ENCODE measurements around the gene GRIN3B.

GRIN3B gene

DNA sequence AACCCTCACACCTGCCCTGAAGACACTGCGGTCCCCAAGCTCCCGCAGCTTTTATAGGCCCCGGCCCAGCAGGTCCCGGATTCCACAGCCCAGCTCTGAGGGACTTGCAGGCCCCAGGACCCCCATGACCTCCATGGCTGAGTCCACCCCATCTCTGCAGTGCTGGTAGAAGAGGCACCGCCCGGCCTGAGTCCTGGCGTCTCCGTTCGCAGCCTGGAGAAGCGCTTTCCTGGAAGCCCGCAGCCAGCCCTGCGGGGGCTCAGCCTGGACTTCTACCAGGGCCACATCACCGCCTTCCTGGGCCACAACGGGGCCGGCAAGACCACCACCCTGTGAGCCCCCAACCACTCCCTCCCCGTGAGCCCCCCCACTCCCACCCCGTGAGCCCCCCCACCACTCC is 48.9 kb downstream of the GRIN3B start (continued):
- TF ChIP-seq, protein P1, sequence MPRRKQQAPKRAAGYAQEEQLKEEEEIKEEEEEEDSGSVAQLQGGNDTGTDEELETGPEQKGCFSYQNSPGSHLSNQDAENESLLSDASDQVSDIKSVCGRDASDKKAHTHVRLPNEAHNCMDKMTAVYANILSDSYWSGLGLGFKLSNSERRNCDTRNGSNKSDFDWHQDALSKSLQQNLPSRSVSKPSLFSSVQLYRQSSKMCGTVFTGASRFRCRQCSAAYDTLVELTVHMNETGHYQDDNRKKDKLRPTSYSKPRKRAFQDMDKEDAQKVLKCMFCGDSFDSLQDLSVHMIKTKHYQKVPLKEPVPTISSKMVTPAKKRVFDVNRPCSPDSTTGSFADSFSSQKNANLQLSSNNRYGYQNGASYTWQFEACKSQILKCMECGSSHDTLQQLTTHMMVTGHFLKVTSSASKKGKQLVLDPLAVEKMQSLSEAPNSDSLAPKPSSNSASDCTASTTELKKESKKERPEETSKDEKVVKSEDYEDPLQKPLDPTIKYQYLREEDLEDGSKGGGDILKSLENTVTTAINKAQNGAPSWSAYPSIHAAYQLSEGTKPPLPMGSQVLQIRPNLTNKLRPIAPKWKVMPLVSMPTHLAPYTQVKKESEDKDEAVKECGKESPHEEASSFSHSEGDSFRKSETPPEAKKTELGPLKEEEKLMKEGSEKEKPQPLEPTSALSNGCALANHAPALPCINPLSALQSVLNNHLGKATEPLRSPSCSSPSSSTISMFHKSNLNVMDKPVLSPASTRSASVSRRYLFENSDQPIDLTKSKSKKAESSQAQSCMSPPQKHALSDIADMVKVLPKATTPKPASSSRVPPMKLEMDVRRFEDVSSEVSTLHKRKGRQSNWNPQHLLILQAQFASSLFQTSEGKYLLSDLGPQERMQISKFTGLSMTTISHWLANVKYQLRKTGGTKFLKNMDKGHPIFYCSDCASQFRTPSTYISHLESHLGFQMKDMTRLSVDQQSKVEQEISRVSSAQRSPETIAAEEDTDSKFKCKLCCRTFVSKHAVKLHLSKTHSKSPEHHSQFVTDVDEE (CRISPR knock-in tag; IDR thresholded peaks at IDR 0.05), result no peak

DNA sequence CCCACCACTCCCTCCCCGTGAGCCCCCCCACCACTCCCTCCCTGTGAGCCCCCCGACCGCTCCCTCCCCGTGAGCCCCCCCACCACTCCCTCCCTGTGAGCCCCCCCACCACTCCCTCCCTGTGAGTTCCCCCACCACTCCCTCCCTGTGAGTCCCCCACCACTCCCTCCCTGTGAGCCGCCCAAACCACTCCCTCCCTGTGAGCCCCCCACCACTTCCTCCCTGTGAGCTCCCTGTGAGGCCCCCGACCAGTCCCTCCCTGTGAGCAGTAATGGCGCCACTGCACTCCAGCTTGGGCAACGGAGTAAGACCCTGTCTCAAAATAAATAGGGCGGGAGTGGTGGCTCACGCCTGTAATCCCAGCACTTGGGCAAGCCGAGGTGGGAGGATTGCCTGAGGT is 49.6 kb downstream of the GRIN3B start:
- TF ChIP-seq, protein P1 (CRISPR knock-in tag; IDR thresholded peaks at IDR 0.05), result no peak
- no peak for TF ChIP-seq BACH2 (CRISPR knock-in tag; IDR thresholded peaks at IDR 0.05; ENCODE audit: borderline replicate concordance)
- no peak for TF ChIP-seq ZC3H10 (CRISPR knock-in tag; IDR thresholded peaks at IDR 0.05)
- no peak for TF ChIP-seq SNAI2 (CRISPR knock-in tag; IDR thresholded peaks at IDR 0.05)
- no peak for ATAC-seq

DNA sequence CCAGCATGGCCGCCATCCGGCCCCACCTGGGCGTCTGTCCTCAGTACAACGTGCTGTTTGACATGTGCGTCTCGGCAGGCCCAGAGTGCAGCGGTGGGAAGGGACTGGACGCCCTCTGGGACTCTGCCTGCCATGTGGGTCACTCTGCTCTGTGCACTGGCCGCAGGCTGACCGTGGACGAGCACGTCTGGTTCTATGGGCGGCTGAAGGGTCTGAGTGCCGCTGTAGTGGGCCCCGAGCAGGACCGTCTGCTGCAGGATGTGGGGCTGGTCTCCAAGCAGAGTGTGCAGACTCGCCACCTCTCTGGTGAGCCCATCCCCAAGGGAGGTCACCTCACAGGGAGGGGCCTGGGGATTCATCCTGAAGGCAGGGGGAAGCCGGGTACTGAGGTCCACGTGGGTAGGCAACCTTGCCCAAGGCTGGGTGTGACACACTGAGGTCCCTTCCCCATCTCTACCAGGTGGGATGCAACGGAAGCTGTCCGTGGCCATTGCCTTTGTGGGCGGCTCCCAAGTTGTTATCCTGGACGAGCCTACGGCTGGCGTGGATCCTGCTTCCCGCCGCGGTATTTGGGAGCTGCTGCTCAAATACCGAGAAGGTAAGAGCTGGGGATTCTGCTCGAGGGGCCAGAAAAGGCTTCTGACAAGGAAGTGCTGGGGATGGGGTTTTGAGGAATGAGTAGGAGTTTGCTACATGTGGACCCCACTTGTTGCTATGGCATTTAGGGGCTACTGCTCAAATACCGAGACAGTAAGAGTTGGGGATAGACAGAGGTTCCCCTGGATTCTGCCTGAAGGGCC is 51.0 kb downstream of the GRIN3B start:
- no peak for ATAC-seq
- peak; percentile 99 for TF ChIP-seq ZFP3 (CRISPR knock-in tag; IDR thresholded peaks at IDR 0.05)
- TF ChIP-seq CSDC2 (CRISPR knock-in tag; IDR thresholded peaks at IDR 0.05), result no peak

DNA sequence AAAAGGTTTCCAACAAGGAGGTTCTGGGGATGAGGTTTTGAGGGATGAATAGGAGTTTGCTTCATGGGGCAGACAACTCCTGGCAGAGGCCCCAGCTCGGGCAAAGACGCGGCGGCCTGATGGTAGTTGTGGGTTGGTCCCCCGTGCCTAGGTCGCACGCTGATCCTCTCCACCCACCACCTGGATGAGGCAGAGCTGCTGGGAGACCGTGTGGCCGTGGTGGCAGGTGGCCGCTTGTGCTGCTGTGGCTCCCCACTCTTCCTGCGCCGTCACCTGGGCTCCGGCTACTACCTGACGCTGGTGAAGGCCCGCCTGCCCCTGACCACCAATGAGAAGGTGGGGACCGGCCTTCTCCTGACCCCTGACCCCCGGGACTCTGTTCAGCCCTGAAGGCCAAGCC is 51.6 kb downstream of the GRIN3B start:
- ATAC-seq, result no peak
- no peak; the same call in none of the 2 replicates for TF ChIP-seq ZFP3 (CRISPR knock-in tag; IDR thresholded peaks at IDR 0.05)
- no peak for TF ChIP-seq ZNF8 (CRISPR knock-in tag; IDR thresholded peaks at IDR 0.05)
- TF ChIP-seq, protein P2, sequence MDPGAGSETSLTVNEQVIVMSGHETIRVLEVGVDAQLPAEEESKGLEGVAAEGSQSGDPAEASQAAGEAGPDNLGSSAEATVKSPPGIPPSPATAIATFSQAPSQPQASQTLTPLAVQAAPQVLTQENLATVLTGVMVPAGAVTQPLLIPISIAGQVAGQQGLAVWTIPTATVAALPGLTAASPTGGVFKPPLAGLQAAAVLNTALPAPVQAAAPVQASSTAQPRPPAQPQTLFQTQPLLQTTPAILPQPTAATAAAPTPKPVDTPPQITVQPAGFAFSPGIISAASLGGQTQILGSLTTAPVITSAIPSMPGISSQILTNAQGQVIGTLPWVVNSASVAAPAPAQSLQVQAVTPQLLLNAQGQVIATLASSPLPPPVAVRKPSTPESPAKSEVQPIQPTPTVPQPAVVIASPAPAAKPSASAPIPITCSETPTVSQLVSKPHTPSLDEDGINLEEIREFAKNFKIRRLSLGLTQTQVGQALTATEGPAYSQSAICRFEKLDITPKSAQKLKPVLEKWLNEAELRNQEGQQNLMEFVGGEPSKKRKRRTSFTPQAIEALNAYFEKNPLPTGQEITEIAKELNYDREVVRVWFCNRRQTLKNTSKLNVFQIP (CRISPR knock-in tag; IDR thresholded peaks at IDR 0.05; ENCODE audit: borderline replicate concordance, low read depth), result no peak
- TF ChIP-seq, protein P1 (CRISPR knock-in tag; IDR thresholded peaks at IDR 0.05), result no peak
- no peak for TF ChIP-seq ZNF565 (CRISPR knock-in tag; conservative IDR thresholded peaks at IDR 0.05; ENCODE audit: low read depth)
- no peak for TF ChIP-seq RARB (CRISPR knock-in tag; IDR thresholded peaks at IDR 0.05)
- TF ChIP-seq TCF4 (CRISPR knock-in tag; IDR thresholded peaks at IDR 0.05; ENCODE audit: borderline replicate concordance), result no peak
- TF ChIP-seq CSDC2 (CRISPR knock-in tag; IDR thresholded peaks at IDR 0.05), result no peak
- no peak for TF ChIP-seq ISL1 (CRISPR knock-in tag; IDR thresholded peaks at IDR 0.05)
- TF ChIP-seq, protein P3, sequence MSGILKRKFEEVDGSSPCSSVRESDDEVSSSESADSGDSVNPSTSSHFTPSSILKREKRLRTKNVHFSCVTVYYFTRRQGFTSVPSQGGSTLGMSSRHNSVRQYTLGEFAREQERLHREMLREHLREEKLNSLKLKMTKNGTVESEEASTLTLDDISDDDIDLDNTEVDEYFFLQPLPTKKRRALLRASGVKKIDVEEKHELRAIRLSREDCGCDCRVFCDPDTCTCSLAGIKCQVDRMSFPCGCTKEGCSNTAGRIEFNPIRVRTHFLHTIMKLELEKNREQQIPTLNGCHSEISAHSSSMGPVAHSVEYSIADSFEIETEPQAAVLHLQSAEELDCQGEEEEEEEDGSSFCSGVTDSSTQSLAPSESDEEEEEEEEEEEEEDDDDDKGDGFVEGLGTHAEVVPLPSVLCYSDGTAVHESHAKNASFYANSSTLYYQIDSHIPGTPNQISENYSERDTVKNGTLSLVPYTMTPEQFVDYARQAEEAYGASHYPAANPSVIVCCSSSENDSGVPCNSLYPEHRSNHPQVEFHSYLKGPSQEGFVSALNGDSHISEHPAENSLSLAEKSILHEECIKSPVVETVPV (CRISPR knock-in tag; IDR thresholded peaks at IDR 0.05), result no peak
- TF ChIP-seq GLIS3 (CRISPR knock-in tag; IDR thresholded peaks at IDR 0.05), result no peak
